HepG2 (cell line): ENCODE results near the gene HSDL1. TPM values are rescaled to one million over a fixed set of nuclear protein-coding genes. Genes with fewer than 3 reads are reported as not detected.
A peak's percentile ranks its signal among the peaks of the same experiment; 100 is the strongest.

ENCODE experiments used
- ATAC-seq: fragments of 200-7000 bp; cut with Tn5 transposase; 3 replicates; pipeline ENCODE4 v1.9.1; 2020; ENCODE audit warnings: mild to moderate bottlenecking, moderate library complexity
- BruUV-seq: library from RNA; stranded (reverse); fragments of 400-500 nt; replicated peaks from 2 replicates; lab custom pipeline; 2021; lab: Mats Ljungman, UMichigan
- CTCF ChIA-PET: fragments of 300-600 bp; formaldehyde crosslinking; extraction: SDS; loops from one replicate; lab custom pipeline; 2021; ENCODE audit warnings: low total read pairs, inconsistent platforms, low intra/inter-chr PET ratio; lab: Yijun Ruan, JAX
- POLR2A ChIA-PET: fragments of 350-600 bp; sonication (Branson Sonifier 250); formaldehyde crosslinking; loops from one replicate; lab custom pipeline; 2020; ENCODE audit warnings: antibody characterized with exemption, inconsistent platforms; lab: Yijun Ruan, JAX
- DNase-seq: peaks from one replicate; pipeline ENCODE4 v3.0.0-alpha.2; 2015; ENCODE audit warnings: low spot score
- FAIRE-seq: peaks from 3 replicates; lab custom pipeline; 2011; peaks lifted over from hg19 to GRCh38; lab: Jason Lieb, UNC
- H2AFZ ChIP-seq: one replicate; pipeline ENCODE4 v1.6.1; 2011; ENCODE audit warnings: low read length, inconsistent platforms
- H3K27ac ChIP-seq: fragments of 300-600 bp; 3 replicates; pipeline ENCODE4 v1.8.0; 2011; ENCODE audit warnings: mixed run types, mild to moderate bottlenecking, mixed read lengths, low read length, inconsistent platforms; ENCODE audit not compliant: insufficient read depth; ENCODE audit errors: extremely low read length
- H3K27me3 ChIP-seq, 2 experiments: fragments of 200-600 bp in 1 of 2; 2 replicates in 1 of 2; 3 replicates in 1 of 2; pipeline versions ENCODE4 v1.6.0 to v1.8.0; 2011; ENCODE audit warnings: low read length in 2 of 2, mild to moderate bottlenecking in 2 of 2, moderate library complexity in 2 of 2, inconsistent platforms in 1 of 2; ENCODE audit not compliant: insufficient read depth in 2 of 2, control insufficient read depth in 1 of 2
- H3K36me3 ChIP-seq, 2 experiments: fragments of 200-600 bp in 1 of 2; replicated peaks in 1 of 2; 2 replicates in 1 of 2; 3 replicates in 1 of 2; pipeline versions ENCODE4 v1.5.1 to v1.8.0; 2011; ENCODE audit warnings: low read length in 2 of 2, inconsistent platforms in 1 of 2; ENCODE audit not compliant: insufficient read depth in 2 of 2, control insufficient read depth in 1 of 2
- H3K4me1 ChIP-seq: 2 replicates; pipeline ENCODE4 v1.5.1; 2012; ENCODE audit warnings: low read length, inconsistent platforms; ENCODE audit not compliant: insufficient read depth
- H3K4me2 ChIP-seq: 2 replicates; pipeline ENCODE4 v1.6.0; 2011; ENCODE audit warnings: low read depth, low read length, inconsistent platforms
- H3K4me3 ChIP-seq, 3 experiments: fragments of 200-600 bp in 1 of 3; sonication (generic), shearing (Covaris generic) in 1 of 3; replicated peaks in 1 of 3; 2 replicates each; pipeline ENCODE4 v1.5.1; 2011 to 2016; ENCODE audit warnings: low read length in 3 of 3, inconsistent platforms in 2 of 3, low read depth in 2 of 3, mild to moderate bottlenecking in 2 of 3, control low read depth in 1 of 3, mixed read lengths in 1 of 3; ENCODE audit not compliant: insufficient read depth in 1 of 3
- H3K79me2 ChIP-seq: one replicate; pipeline ENCODE4 v1.6.1; 2011; ENCODE audit warnings: low read length, inconsistent platforms; ENCODE audit not compliant: insufficient read depth
- H3K9ac ChIP-seq: 2 replicates; pipeline ENCODE4 v1.6.0; 2011; ENCODE audit warnings: mild to moderate bottlenecking, low read depth, low read length, inconsistent platforms; ENCODE audit not compliant: insufficient read depth
- H3K9me3 ChIP-seq: 2 replicates; pipeline ENCODE4 v1.5.1; 2012; ENCODE audit warnings: mild to moderate bottlenecking, low read length
- H4K20me1 ChIP-seq: 2 replicates; pipeline ENCODE4 v1.6.0; 2011; ENCODE audit warnings: inconsistent platforms, mild to moderate bottlenecking, low read length, moderate library complexity; ENCODE audit not compliant: insufficient read depth
- AGO1 ChIP-seq: fragments of 200-400 bp; formaldehyde crosslinking; IDR thresholded peaks from 2 replicates; pipeline ENCODE4 v1.6.1; 2017; ENCODE audit warnings: mild to moderate bottlenecking, low read depth, low read length, moderate library complexity; ENCODE audit not compliant: poor library complexity, severe bottlenecking
- AGO2 ChIP-seq: fragments of 200-400 bp; formaldehyde crosslinking; optimal IDR thresholded peaks from 2 replicates; pipeline ENCODE3; 2017; ENCODE audit warnings: mild to moderate bottlenecking, low read depth, low read length, moderate library complexity
- CHCHD3 ChIP-seq: sonication (generic); formaldehyde crosslinking; IDR thresholded peaks from 2 replicates; pipeline ENCODE4 v1.8.0; 2022; ENCODE audit warnings: mild to moderate bottlenecking, missing genetic modification reagents, moderate library complexity
- FLYWCH1 ChIP-seq: sonication (generic); formaldehyde crosslinking; IDR thresholded peaks from 2 replicates; pipeline ENCODE4 v1.8.1; 2023; ENCODE audit warnings: mild to moderate bottlenecking, missing genetic modification reagents
- HNF4G ChIP-seq, 2 experiments: sonication (generic) in 1 of 2; formaldehyde crosslinking in 1 of 2; IDR thresholded peaks; 2 replicates each; pipeline versions ENCODE4 v1.4.0 to v1.6.1; 2011 to 2020; ENCODE audit warnings: borderline replicate concordance in 2 of 2, low read depth in 2 of 2, mild to moderate bottlenecking in 2 of 2, low read length in 1 of 2, missing genetic modification reagents in 1 of 2, moderate library complexity in 1 of 2
- MAFG ChIP-seq: sonication (generic); formaldehyde crosslinking; IDR thresholded peaks from 2 replicates; pipeline ENCODE4 v1.5.1; 2020; ENCODE audit warnings: mild to moderate bottlenecking, missing genetic modification reagents
- NKX3-1 ChIP-seq: sonication (generic); formaldehyde crosslinking; IDR thresholded peaks from 2 replicates; pipeline ENCODE4 v1.5.0; 2020; ENCODE audit warnings: missing genetic modification reagents
- POLR2G ChIP-seq: fragments of 200-400 bp; formaldehyde crosslinking; IDR thresholded peaks from 2 replicates; pipeline ENCODE4 v1.6.1; 2018; ENCODE audit warnings: mild to moderate bottlenecking, low read depth, low read length, moderate library complexity
- RARA ChIP-seq: IDR thresholded peaks from 2 replicates; pipeline ENCODE4 v1.6.1; 2016; ENCODE audit warnings: missing genetic modification reagents, missing compliant biosample characterization
- SP4 ChIP-seq: sonication (generic); formaldehyde crosslinking; IDR thresholded peaks from 2 replicates; pipeline ENCODE4 v1.8.1; 2023; ENCODE audit warnings: mild to moderate bottlenecking, missing genetic modification reagents
- ZFP36 ChIP-seq: fragments of 150-350 bp; IDR thresholded peaks from 2 replicates; pipeline ENCODE4 v1.6.1; 2018; ENCODE audit warnings: borderline replicate concordance, low read length, low read depth; ENCODE audit not compliant: partially characterized antibody
- ZNF543 ChIP-seq: sonication (generic); formaldehyde crosslinking; IDR thresholded peaks from 2 replicates; pipeline ENCODE4 v1.4.0; 2020; ENCODE audit warnings: mild to moderate bottlenecking, missing genetic modification reagents
- ZNF557 ChIP-seq: sonication (generic); formaldehyde crosslinking; IDR thresholded peaks from 2 replicates; pipeline ENCODE4 v1.4.0; 2020; ENCODE audit warnings: missing genetic modification reagents
- ZNF772 ChIP-seq: sonication (generic); formaldehyde crosslinking; IDR thresholded peaks from 2 replicates; pipeline ENCODE4 v1.5.0; 2020; ENCODE audit warnings: mild to moderate bottlenecking, missing genetic modification reagents
- WGBS: methylation state at CpG from one replicate; pipeline ENCODE4 v1.1.6; 2017; ENCODE audit warnings: low lambda C conversion rate; 5-methylcytosine and 5-hydroxymethylcytosine counted together
- in situ Hi-C: cut with HindIII; loops from 2 replicates; pipeline ENCODE4 v1.10.0; 2017; ENCODE audit warnings: low pct_unique_long_range_greater_than_20kb; ENCODE audit not compliant: extremely low pct_ligation_motif_present
- intact Hi-C: fragments of 100-400 bp; cut with micrococcal nuclease; formaldehyde crosslinking; loops from one replicate; pipeline ENCODE4 v1.10.0; 2022; ENCODE audit not compliant: unreplicated experiment
- polyA plus RNA-seq, 8 experiments: library from polyadenylated mRNA; depleted of rRNA in 3 of 8; stranded (reverse) in 7 of 8; unstranded in 1 of 8; fragments of >200 nt; fragmentation: Illumina TruSeq in 4 of 8; extraction: Trizol in 4 of 8; gene quantifications; 2 replicates each; pipeline versions ENCODE4 v1.2.1 to v1.2.3, GENCODE V29; 2011 to 2016; ENCODE audit warnings: low read depth in 4 of 8, missing spikeins in 1 of 8, mixed read lengths in 1 of 8; ENCODE audit not compliant: insufficient read depth in 1 of 8
- total RNA-seq, 5 experiments: library from RNA; depleted of rRNA; stranded (reverse); fragments of >200 nt; fragmentation: Illumina TruSeq; extraction: Trizol; gene quantifications; 2 replicates each; pipeline ENCODE4 v1.2.3, GENCODE V29; 2016; ENCODE audit warnings: low read depth in 1 of 5
- TF ChIP-seq, protein P1 (sequence below): sonication (generic); formaldehyde crosslinking; IDR thresholded peaks from 2 replicates; pipeline ENCODE4 v1.5.0; 2020; ENCODE audit warnings: missing genetic modification reagents
- TF ChIP-seq, protein P2 (sequence below): conservative IDR thresholded peaks from 2 replicates; pipeline ENCODE4 v1.6.1; 2018; ENCODE audit warnings: missing genetic modification reagents
- TF ChIP-seq, protein P3 (sequence below): sonication (generic); formaldehyde crosslinking; IDR thresholded peaks from 2 replicates; pipeline ENCODE4 v1.5.0; 2020; ENCODE audit warnings: missing genetic modification reagents

Gene HSDL1
- total and polyA plus RNA-seq, 2 of the 13 experiments (the other 11 are each of a cell fraction or from before 2014, with no cell fraction given) = 49.2 to 49.7 TPM

DNA sequence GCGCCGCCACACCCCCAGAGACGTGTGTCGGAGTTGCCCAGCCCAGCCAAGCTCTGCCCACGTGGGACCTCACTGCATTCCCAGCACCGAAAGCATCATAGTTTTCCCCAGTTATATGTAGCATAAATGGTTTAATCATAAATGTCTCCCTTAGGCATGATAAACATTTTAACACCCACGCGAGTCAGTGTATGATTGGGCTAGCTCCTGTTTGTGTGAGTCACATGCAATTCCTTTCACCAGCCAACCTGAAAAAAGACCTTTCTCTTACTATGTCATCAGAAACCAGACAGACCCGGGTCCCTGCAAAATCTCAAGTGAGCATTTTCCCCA lies 32.7 kb upstream of the HSDL1 start (continued):
- TF ChIP-seq, protein P1, sequence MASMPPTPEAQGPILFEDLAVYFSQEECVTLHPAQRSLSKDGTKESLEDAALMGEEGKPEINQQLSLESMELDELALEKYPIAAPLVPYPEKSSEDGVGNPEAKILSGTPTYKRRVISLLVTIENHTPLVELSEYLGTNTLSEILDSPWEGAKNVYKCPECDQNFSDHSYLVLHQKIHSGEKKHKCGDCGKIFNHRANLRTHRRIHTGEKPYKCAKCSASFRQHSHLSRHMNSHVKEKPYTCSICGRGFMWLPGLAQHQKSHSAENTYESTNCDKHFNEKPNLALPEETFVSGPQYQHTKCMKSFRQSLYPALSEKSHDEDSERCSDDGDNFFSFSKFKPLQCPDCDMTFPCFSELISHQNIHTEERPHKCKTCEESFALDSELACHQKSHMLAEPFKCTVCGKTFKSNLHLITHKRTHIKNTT (CRISPR knock-in tag) = no peak
- TF ChIP-seq, all 625 proteins: peak for 0

DNA sequence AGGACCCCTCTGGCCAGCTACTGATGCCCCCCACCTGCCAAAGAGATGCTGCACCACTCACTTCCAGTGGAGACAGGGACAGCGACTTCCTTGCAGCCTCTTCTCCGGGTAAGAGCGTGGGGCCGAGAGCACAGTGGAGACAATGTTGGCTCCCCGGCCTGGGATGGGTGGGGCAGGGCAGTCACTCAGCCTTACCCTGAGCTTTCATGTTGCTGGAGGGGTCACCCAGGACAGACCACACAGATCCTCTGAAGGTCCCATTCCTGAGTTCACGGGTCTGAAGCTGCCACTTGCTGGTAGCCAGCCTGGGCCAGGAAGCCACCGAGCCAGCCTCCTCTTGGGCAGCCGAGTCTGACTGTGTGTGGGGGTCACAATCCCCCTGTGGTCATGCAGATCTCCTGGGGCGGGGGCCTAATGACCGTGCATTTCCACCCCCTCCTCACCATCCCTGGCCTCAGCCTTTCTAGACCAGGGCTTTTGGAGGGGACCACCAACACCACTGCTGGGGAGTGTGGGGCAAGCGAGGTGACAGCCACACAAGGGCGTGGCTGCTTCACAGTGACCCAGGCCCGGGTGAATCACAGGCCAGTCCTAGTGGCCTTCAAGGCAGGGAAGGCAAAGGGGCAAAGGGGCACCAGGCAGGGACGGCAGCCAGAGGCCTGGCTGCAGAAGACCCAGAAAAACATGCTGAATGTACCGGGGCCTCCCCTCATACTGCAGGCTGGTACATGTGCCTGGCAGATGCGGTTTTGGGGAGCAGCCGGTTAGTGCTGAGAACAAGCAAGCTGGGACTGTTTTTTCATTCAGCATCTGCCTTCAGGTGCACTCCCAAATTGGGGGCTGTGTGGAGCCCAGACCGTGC lies 31.4 kb upstream of the HSDL1 start:
- peak overlapping the region; percentile 10 to 61 (median 38) for H3K4me3 ChIP-seq
- no peaks in the 10 kb centered on the region for H3K9me3 ChIP-seq
- in situ Hi-C loops = loop anchor here (5.0 to 25.0 kb wide), 2 partner anchors 89 to 214 kb away; partner anchors contain the start of genes NECAB2 and OSGIN1
- peaks cover 1 to 6% of the 10 kb centered on the region in 2 experiments; a peak in 3 of 5 replicates for H3K27me3 ChIP-seq
- peaks cover 9 to 22% of the 10 kb centered on the region in 2 experiments; a peak in 4 of 5 replicates for H3K36me3 ChIP-seq
- no peak overlapping the region for H2AFZ ChIP-seq
- FAIRE-seq (no peak), DNase-seq (peak; percentile 31), ATAC-seq (peak; percentile 50)
- intact Hi-C loops = loop anchor here (5.0 kb wide), 1 partner anchor 224 kb away; the partner anchor contains the start of gene OSGIN1
- no peaks in the 10 kb centered on the region for H4K20me1 ChIP-seq
- H3K9ac ChIP-seq = peak overlapping the region; percentile 25; the same call in 1 of the 2 replicates
- no peaks in the 10 kb centered on the region for H3K79me2 ChIP-seq
- CTCF ChIA-PET = interaction anchor here (1.6 kb wide), 1 partner anchor 92 kb away, joined by 23 read pairs; no protein-coding TSS in a partner anchor
- POLR2A ChIA-PET = interaction anchor here (0.8 to 2.6 kb wide), 9 partner anchors 11 to 222 kb away, joined by 3 to 18 read pairs (median 4); partner anchors contain the start of genes DNAAF1, HSDL1, MBTPS1 and TAF1C
- H3K4me2 ChIP-seq = peak overlapping the region; percentile 75
- peaks cover 37% of the 10 kb centered on the region for H3K4me1 ChIP-seq
- 3% methylated on average over 12 of the region's 18 CpGs for WGBS
- H3K27ac ChIP-seq = peak overlapping the region; percentile 43
- BruUV-seq = no TSS peak
- 0 out of 2 replicates have a peak, but pooled peaks have one; percentile 23 for TF ChIP-seq CHCHD3 (CRISPR knock-in tag)
- no peak for TF ChIP-seq HNF4G (IDR thresholded peaks at IDR 0.05; ENCODE audit: borderline replicate concordance, low read depth, low read length)
- 0 out of 2 replicates have a peak, but pooled peaks have one; percentile 15 for TF ChIP-seq HNF4G (CRISPR knock-in tag; IDR thresholded peaks at IDR 0.05; ENCODE audit: borderline replicate concordance, low read depth)
- TF ChIP-seq FLYWCH1 (CRISPR knock-in tag) = no peak
- TF ChIP-seq SP4 = 0 out of 2 replicates have a peak, but pooled peaks have one; percentile 25
- peak; percentile 91 for TF ChIP-seq AGO2
- 0 out of 2 replicates have a peak, but pooled peaks have one; percentile 19 for TF ChIP-seq ZNF557 (CRISPR knock-in tag)
- 0 out of 2 replicates have a peak, but pooled peaks have one; percentile 6 for TF ChIP-seq NKX3-1
- peak; percentile 37; the same call in 1 of the 2 replicates for TF ChIP-seq POLR2G
- 0 out of 2 replicates have a peak, but pooled peaks have one; percentile 35 for TF ChIP-seq MAFG (CRISPR knock-in tag)
- TF ChIP-seq ZFP36 = no peak
- TF ChIP-seq, protein P2, sequence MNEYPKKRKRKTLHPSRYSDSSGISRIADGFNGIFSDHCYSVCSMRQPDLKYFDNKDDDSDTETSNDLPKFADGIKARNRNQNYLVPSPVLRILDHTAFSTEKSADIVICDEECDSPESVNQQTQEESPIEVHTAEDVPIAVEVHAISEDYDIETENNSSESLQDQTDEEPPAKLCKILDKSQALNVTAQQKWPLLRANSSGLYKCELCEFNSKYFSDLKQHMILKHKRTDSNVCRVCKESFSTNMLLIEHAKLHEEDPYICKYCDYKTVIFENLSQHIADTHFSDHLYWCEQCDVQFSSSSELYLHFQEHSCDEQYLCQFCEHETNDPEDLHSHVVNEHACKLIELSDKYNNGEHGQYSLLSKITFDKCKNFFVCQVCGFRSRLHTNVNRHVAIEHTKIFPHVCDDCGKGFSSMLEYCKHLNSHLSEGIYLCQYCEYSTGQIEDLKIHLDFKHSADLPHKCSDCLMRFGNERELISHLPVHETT (CRISPR knock-in tag) = 0 out of 2 replicates have a peak, but pooled peaks have one; percentile 38
- peak; percentile 82 for TF ChIP-seq AGO1
- TF ChIP-seq, protein P3, sequence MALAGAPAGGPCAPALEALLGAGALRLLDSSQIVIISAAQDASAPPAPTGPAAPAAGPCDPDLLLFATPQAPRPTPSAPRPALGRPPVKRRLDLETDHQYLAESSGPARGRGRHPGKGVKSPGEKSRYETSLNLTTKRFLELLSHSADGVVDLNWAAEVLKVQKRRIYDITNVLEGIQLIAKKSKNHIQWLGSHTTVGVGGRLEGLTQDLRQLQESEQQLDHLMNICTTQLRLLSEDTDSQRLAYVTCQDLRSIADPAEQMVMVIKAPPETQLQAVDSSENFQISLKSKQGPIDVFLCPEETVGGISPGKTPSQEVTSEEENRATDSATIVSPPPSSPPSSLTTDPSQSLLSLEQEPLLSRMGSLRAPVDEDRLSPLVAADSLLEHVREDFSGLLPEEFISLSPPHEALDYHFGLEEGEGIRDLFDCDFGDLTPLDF (CRISPR knock-in tag) = no peak
- TF ChIP-seq ZNF772 (CRISPR knock-in tag) = peak; percentile 17; the same call in 1 of the 2 replicates
- no peak for TF ChIP-seq ZNF543 (CRISPR knock-in tag)
- peak; percentile 56; the same call in 1 of the 2 replicates for TF ChIP-seq RARA
